ENCODE data around the gene MIXL1.
"Not testable (repeated sequence)": the region's sequence is repeated elsewhere in the genome, so short reads cannot be mapped to it uniquely, and the experiment has no call there.

Gene MIXL1

DNA sequence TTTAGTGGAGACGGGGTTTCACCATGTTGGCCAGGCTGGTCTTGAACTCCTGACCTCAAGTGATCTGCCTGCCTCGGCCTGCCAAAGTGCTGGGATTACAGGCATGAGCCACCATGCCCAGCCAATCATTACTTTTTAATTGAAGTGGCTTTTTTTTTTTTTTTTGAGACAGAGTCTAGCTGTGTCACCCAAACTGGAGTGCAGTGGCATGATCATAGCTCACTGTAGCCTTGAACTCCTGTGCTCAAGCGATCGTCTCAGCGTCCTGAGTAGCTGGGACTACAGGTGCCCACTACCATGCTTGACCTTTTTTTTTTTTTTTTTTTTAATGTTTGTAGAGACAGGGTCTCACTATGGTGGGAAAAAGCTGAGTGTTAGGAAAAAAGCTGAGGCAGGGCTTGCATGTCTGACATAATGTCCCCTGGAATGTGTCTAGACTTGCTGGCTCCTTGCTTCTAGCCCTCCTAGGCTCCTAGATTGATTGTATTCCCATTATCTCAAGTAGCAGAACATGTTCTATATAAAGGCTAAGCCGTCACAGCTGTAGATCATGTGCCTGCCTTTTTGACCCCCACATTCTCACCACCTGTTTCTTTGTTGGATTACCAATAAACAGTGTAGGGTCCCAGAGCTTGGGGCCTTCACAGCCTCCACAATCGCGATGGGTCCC, 48.9 kb downstream of the MIXL1 start:
- not testable (repeated sequence) for FAIRE-seq; DNase-seq (ENCODE audit: insufficient read length, low spot score)

DNA sequence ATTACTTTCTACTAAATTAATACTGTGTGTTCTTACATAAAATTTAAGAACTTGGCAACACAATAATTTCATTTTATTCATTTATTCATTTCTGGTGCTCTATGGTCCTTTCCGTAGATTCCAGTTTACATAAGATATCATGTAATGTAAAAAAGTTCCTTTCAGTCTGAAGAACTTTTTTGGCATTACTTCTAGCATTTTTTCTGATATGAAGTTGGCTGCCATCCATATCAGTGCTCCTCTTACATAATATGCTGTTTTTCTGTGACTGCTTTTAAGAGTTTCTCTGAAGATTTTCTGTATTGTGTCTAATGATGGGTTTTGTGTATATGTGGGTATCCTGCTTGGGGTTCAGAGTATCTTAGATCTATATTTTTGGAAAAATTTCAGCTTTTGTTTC, 50.7 kb downstream of the MIXL1 start:
- no peak for FAIRE-seq
- DNase-seq (ENCODE audit: insufficient read length, low spot score): no peak

GRCh38 chr1:226276077-226276682, 52.7 kb downstream of the MIXL1 start:
- DNase-seq (ENCODE audit: insufficient read length, low spot score) (no peak), FAIRE-seq (no peak)
